Measurements from ENCODE around the gene ATOSA. TPM values are rescaled to one million over a fixed set of nuclear protein-coding genes. Genes with fewer than 3 reads are reported as not detected.
A peak's percentile ranks its signal among the peaks of the same experiment; 100 is the strongest.

The ATOSA gene
- total RNA-seq, 1 experiment from 2014 or later = 13.2 TPM

DNA sequence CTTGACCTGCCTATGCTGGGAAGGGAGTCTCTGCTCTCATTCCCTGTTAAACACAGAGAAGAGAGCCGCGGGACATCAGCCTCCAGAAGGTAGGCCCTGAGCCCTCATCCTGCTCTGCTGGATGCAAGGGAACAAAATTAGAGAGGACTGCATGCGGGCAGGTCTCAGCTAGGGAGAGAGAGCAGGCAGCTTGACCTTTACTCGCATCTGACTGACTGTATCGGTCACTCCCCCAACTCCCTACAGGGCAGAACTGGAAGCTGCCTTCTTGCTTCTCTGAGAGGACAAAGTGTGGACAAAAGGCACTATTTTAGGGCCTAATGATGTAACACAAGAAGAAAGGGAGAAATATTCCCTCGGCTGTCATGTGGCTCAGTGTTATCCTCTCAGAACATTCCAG, 38.7 kb upstream of the ATOSA start:
- ATAC-seq = peak; percentile 89
- Mint-ChIP-seq H3K27ac (0 out of 2 replicates have a peak overlapping the region, but pooled peaks have one; percentile 53), H3K4me3 (no peak overlapping the region), H3K9me3 (no peaks in the 10 kb centered on the region), H3K4me1 (peaks cover 8% of the 10 kb centered on the region), H3K36me3 (no peaks in the 10 kb centered on the region), H3K27me3 (ENCODE audit: low read depth) (no peaks in the 10 kb centered on the region; the same call in 1 of the 2 replicates)
- POLR2A ChIA-PET = interaction anchor here (0.8 to 1.0 kb wide), 2 partner anchors 9 kb away, joined by 3 read pairs; no protein-coding TSS in a partner anchor
- CTCF ChIA-PET = interaction anchor here (0.8 to 1.0 kb wide), 4 partner anchors 18 to 501 kb away, joined by 3 to 8 read pairs (median 3); no protein-coding TSS in a partner anchor
- no peak for TF ChIP-seq RELA (CRISPR knock-in tag; IDR thresholded peaks at IDR 0.05; ENCODE audit: borderline replicate concordance)
- no peak for TF ChIP-seq TCF7 (CRISPR knock-in tag; IDR thresholded peaks at IDR 0.05; ENCODE audit: low read depth)
- no peak for TF ChIP-seq PRRX2 (CRISPR knock-in tag; IDR thresholded peaks at IDR 0.05)
- TF ChIP-seq, protein P1, sequence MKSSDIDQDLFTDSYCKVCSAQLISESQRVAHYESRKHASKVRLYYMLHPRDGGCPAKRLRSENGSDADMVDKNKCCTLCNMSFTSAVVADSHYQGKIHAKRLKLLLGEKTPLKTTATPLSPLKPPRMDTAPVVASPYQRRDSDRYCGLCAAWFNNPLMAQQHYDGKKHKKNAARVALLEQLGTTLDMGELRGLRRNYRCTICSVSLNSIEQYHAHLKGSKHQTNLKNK (CRISPR knock-in tag; IDR thresholded peaks at IDR 0.05) = no peak
- TF ChIP-seq, protein P2, sequence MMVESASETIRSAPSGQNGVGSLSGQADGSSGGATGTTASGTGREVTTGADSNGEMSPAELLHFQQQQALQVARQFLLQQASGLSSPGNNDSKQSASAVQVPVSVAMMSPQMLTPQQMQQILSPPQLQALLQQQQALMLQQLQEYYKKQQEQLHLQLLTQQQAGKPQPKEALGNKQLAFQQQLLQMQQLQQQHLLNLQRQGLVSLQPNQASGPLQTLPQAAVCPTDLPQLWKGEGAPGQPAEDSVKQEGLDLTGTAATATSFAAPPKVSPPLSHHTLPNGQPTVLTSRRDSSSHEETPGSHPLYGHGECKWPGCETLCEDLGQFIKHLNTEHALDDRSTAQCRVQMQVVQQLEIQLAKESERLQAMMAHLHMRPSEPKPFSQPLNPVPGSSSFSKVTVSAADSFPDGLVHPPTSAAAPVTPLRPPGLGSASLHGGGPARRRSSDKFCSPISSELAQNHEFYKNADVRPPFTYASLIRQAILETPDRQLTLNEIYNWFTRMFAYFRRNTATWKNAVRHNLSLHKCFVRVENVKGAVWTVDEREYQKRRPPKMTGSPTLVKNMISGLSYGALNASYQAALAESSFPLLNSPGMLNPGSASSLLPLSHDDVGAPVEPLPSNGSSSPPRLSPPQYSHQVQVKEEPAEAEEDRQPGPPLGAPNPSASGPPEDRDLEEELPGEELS (CRISPR knock-in tag; IDR thresholded peaks at IDR 0.05) = no peak
- TF ChIP-seq ZNF219 (CRISPR knock-in tag; IDR thresholded peaks at IDR 0.05; ENCODE audit: borderline replicate concordance) = no peak
- TF ChIP-seq RORB (CRISPR knock-in tag; IDR thresholded peaks at IDR 0.05) = no peak
- TF ChIP-seq, protein P3, sequence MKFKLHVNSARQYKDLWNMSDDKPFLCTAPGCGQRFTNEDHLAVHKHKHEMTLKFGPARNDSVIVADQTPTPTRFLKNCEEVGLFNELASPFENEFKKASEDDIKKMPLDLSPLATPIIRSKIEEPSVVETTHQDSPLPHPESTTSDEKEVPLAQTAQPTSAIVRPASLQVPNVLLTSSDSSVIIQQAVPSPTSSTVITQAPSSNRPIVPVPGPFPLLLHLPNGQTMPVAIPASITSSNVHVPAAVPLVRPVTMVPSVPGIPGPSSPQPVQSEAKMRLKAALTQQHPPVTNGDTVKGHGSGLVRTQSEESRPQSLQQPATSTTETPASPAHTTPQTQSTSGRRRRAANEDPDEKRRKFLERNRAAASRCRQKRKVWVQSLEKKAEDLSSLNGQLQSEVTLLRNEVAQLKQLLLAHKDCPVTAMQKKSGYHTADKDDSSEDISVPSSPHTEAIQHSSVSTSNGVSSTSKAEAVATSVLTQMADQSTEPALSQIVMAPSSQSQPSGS (CRISPR knock-in tag; IDR thresholded peaks at IDR 0.05; ENCODE audit: borderline replicate concordance, low read depth) = no peak
- no peak for TF ChIP-seq CDX4 (CRISPR knock-in tag; IDR thresholded peaks at IDR 0.05; ENCODE audit: borderline replicate concordance)
- TF ChIP-seq ZNF512 (CRISPR knock-in tag; IDR thresholded peaks at IDR 0.05; ENCODE audit: borderline replicate concordance) = no peak
- no peak for TF ChIP-seq SMAD3 (CRISPR knock-in tag; IDR thresholded peaks at IDR 0.05; ENCODE audit: borderline replicate concordance)
- TF ChIP-seq IRF1 (CRISPR knock-in tag; IDR thresholded peaks at IDR 0.05) = no peak
- no peak for TF ChIP-seq IRF2 (CRISPR knock-in tag; IDR thresholded peaks at IDR 0.05; ENCODE audit: borderline replicate concordance, low read depth)
- no peak for TF ChIP-seq MLX (CRISPR knock-in tag; IDR thresholded peaks at IDR 0.05)
- no peak for TF ChIP-seq NFATC4 (CRISPR knock-in tag; IDR thresholded peaks at IDR 0.05)
- no peak for TF ChIP-seq ZNF671 (CRISPR knock-in tag; IDR thresholded peaks at IDR 0.05)
- TF ChIP-seq, protein P4, sequence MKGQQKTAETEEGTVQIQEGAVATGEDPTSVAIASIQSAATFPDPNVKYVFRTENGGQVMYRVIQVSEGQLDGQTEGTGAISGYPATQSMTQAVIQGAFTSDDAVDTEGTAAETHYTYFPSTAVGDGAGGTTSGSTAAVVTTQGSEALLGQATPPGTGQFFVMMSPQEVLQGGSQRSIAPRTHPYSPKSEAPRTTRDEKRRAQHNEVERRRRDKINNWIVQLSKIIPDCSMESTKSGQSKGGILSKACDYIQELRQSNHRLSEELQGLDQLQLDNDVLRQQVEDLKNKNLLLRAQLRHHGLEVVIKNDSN (CRISPR knock-in tag; IDR thresholded peaks at IDR 0.05) = no peak
- no peak for TF ChIP-seq USF2 (CRISPR knock-in tag; IDR thresholded peaks at IDR 0.05)
- no peak for DNase-seq (ENCODE audit: low spot score)
